Stimulated activated CD8-positive, alpha-beta memory T cell treated with anti-CD3 and anti-CD28 coated beads, Interleukin-7, amount 100 ng/mL, for 48 hours (primary cell): ENCODE results near the gene NDUFV1.
A peak's percentile ranks its signal among the peaks of the same experiment; 100 is the strongest.
"Not testable (repeated sequence)": the region's sequence is repeated elsewhere in the genome, so short reads cannot be mapped to it uniquely, and the experiment has no call there.

ENCODE experiments used
- DNase-seq, 2 donors: peaks; one replicate each; pipeline ENCODE4 v3.0.0-alpha.2; 2020; ENCODE audit warnings: low read depth in 1 of 2; ENCODE audit errors: extremely low read depth in 1 of 2

NDUFV1 gene

GRCh38 chr11:67626131-67626833 lies 19.5 kb downstream of the NDUFV1 start:
- DNase-seq = not testable (repeated sequence)

- DNase-seq = no peak
These were observed 20.2 kb downstream of the NDUFV1 start for GRCh38 chr11:67626970-67627369.

- DNase-seq = no peak
These were observed 20.7 kb downstream of the NDUFV1 start for GRCh38 chr11:67627441-67627811.

- DNase-seq = no peak
These were observed 21.3 kb downstream of the NDUFV1 start for GRCh38 chr11:67627812-67628624.

GRCh38 chr11:67628710-67629385 lies 22.1 kb downstream of the NDUFV1 start:
- no peak for DNase-seq

- peak; percentile 73 to 77 for DNase-seq
These were observed 22.9 kb downstream of the NDUFV1 start, which contains the start of gene NUDT8 for GRCh38 chr11:67629386-67630227. Gene NUDT8 (minus strand): TSS chr11:67629937. CDS start chr11:67629911, 26 bp downstream.

GRCh38 chr11:67630228-67630942 lies 23.6 kb downstream of the NDUFV1 start:
- peak; percentile 93 to 97 for DNase-seq

- no peak for DNase-seq
These were observed 24.2 kb downstream of the NDUFV1 start for GRCh38 chr11:67630943-67631331.

- DNase-seq = no peak
These were observed 24.7 kb downstream of the NDUFV1 start for GRCh38 chr11:67631411-67631810.

- no peak for DNase-seq
These were observed 25.1 kb downstream of the NDUFV1 start for GRCh38 chr11:67631853-67632174.

GRCh38 chr11:67632175-67632981 lies 25.6 kb downstream of the NDUFV1 start:
- no peak for DNase-seq

- DNase-seq = no peak
These were observed 26.4 kb downstream of the NDUFV1 start for GRCh38 chr11:67632982-67633755.

GRCh38 chr11:67633758-67634365 lies 27.1 kb downstream of the NDUFV1 start:
- DNase-seq = no peak

- DNase-seq = no peak
These were observed 27.9 kb downstream of the NDUFV1 start for GRCh38 chr11:67634366-67635230.

GRCh38 chr11:67635231-67635521 lies 28.4 kb downstream of the NDUFV1 start:
- DNase-seq = no peak

GRCh38 chr11:67636962-67637361 lies 30.2 kb downstream of the NDUFV1 start:
- no peak for DNase-seq

GRCh38 chr11:67637441-67637840 lies 30.7 kb downstream of the NDUFV1 start:
- not testable (repeated sequence) for DNase-seq
